HG03039 (cell line): ENCODE data around the gene RHBG.
"Not testable (repeated sequence)": the region's sequence is repeated elsewhere in the genome, so short reads cannot be mapped to it uniquely, and the experiment has no call there.

Source experiments
- ATAC-seq: cut with Tn5 transposase; IDR thresholded peaks from one replicate; pipeline ENCODE4 v1.9.1; 2021; ENCODE audit warnings: mild to moderate bottlenecking, moderate library complexity; ENCODE audit not compliant: unreplicated experiment

The RHBG gene

GRCh38 chr1:156359973-156360372, 9.0 kb upstream of the RHBG start:
- no peak for ATAC-seq

- no peak for ATAC-seq
Observed at GRCh38 chr1:156360534-156360933, 8.5 kb upstream of the RHBG start.

GRCh38 chr1:156365754-156366153, 3.3 kb upstream of the RHBG start:
- no peak for ATAC-seq

GRCh38 chr1:156366378-156367166, 2.4 kb upstream of the RHBG start:
- no peak for ATAC-seq

GRCh38 chr1:156367383-156368156, 1.4 kb upstream of the RHBG start:
- no peak for ATAC-seq

GRCh38 chr1:156368157-156368658, 803 bp upstream of the RHBG start:
- no peak for ATAC-seq

GRCh38 chr1:156369685-156370286, 775 bp downstream of the RHBG start:
- ATAC-seq: not testable (repeated sequence)

- ATAC-seq: no peak
Observed at GRCh38 chr1:156371553-156372264, 2.7 kb downstream of the RHBG start.

GRCh38 chr1:156372265-156372586, 3.2 kb downstream of the RHBG start:
- ATAC-seq: no peak

- no peak for ATAC-seq
Observed at GRCh38 chr1:156372876-156373275, 3.9 kb downstream of the RHBG start.

- no peak for ATAC-seq
Observed at GRCh38 chr1:156373546-156373945, 4.5 kb downstream of the RHBG start.

GRCh38 chr1:156376146-156376545, 7.1 kb downstream of the RHBG start:
- ATAC-seq: no peak

- ATAC-seq: no peak
Observed at GRCh38 chr1:156376958-156377919, 8.2 kb downstream of the RHBG start.

GRCh38 chr1:156378557-156378956, 9.5 kb downstream of the RHBG start:
- ATAC-seq: no peak

GRCh38 chr1:156379420-156380165, 10.6 kb downstream of the RHBG start:
- no peak for ATAC-seq

GRCh38 chr1:156382561-156382960, 13.6 kb downstream of the RHBG start:
- no peak for ATAC-seq

- no peak for ATAC-seq
Observed at GRCh38 chr1:156383023-156383422, 14.0 kb downstream of the RHBG start.

GRCh38 chr1:156384007-156384406, 15.0 kb downstream of the RHBG start:
- no peak for ATAC-seq

GRCh38 chr1:156384658-156385057, 15.6 kb downstream of the RHBG start:
- ATAC-seq: no peak
